A549 treated with ZK216348 at 1 μM for 4 hours (cell line): ENCODE data around the gene COPS2. TPM values are rescaled to one million over a fixed set of nuclear protein-coding genes. Genes with fewer than 3 reads are reported as not detected.

Experiments
- total RNA-seq: library from RNA; stranded (reverse); fragments of 200-300 nt; extraction: Qiagen RNA extraction; gene quantifications from 5 replicates; pipeline ENCODE4 v1.2.3, GENCODE V29; 2022; ENCODE audit warnings: low read depth

The COPS2 gene
- 45.0 to 122 TPM (median 58.5 TPM) in 5 replicates for total RNA-seq

GRCh38 chr15:49155110-49155833 is at the start of gene COPS2:
TSS of gene COPS2 (minus strand) at chr15:49155599. CDS start at chr15:49155578, 21 bp downstream.

GRCh38 chr15:49169880-49170597 is 14.6 kb upstream of the COPS2 start, which contains the start of gene GALK2:
TSS of gene GALK2 (plus strand) at chr15:49170247. CDS start at chr15:49170323, 76 bp downstream.

Other genes with a start within 250 kb of the COPS2 start
- gene SHC4, start 191.7 kb downstream of the COPS2 start, total RNA-seq: 0.54 to 1.4 TPM (median 0.80 TPM) in 5 replicates
- gene SECISBP2L, start 109.2 kb downstream of the COPS2 start, total RNA-seq: 3.8 to 9.0 TPM (median 8.4 TPM) in 5 replicates
- 17.3 to 26.8 TPM (median 22.9 TPM) in 5 replicates for gene GALK2, start 14.6 kb upstream of the COPS2 start, total RNA-seq